ENCODE measurements around the gene LRP1-AS. TPM values are rescaled to one million over a fixed set of nuclear protein-coding genes. Genes with fewer than 3 reads are reported as not detected.

The LRP1-AS gene
- polyA plus RNA-seq, 3 donors: not detected

- DNase-seq (ENCODE audit: extremely low read depth in 1 of 11, low read depth in 9 of 11, low spot score in 4 of 11): no peak
These were observed 38.0 kb downstream of the LRP1-AS start for GRCh38 chr12:57109207-57110103.

- no peak for DNase-seq (ENCODE audit: extremely low read depth in 1 of 11, low read depth in 9 of 11, low spot score in 4 of 11)
These were observed 39.8 kb downstream of the LRP1-AS start for GRCh38 chr12:57107456-57108155.

GRCh38 chr12:57106021-57106708 lies 41.3 kb downstream of the LRP1-AS start:
- no peak for DNase-seq (ENCODE audit: extremely low read depth in 1 of 11, low read depth in 9 of 11, low spot score in 4 of 11)

- no peak for DNase-seq (ENCODE audit: extremely low read depth in 1 of 11, low read depth in 9 of 11, low spot score in 4 of 11)
These were observed 42.2 kb downstream of the LRP1-AS start for GRCh38 chr12:57105011-57105753.

GRCh38 chr12:57104292-57104910 lies 43.0 kb downstream of the LRP1-AS start:
- no peak for DNase-seq (ENCODE audit: extremely low read depth in 1 of 11, low read depth in 9 of 11, low spot score in 4 of 11)

- DNase-seq (ENCODE audit: extremely low read depth in 1 of 11, low read depth in 9 of 11, low spot score in 4 of 11): no peak
These were observed 43.6 kb downstream of the LRP1-AS start for GRCh38 chr12:57103856-57104255.

GRCh38 chr12:57101892-57102695 lies 45.3 kb downstream of the LRP1-AS start:
- DNase-seq (ENCODE audit: extremely low read depth in 1 of 11, low read depth in 9 of 11, low spot score in 4 of 11): no peak

- no peak for DNase-seq (ENCODE audit: extremely low read depth in 1 of 11, low read depth in 9 of 11, low spot score in 4 of 11)
These were observed 47.7 kb downstream of the LRP1-AS start for GRCh38 chr12:57099766-57100165.

- DNase-seq (ENCODE audit: extremely low read depth in 1 of 11, low read depth in 9 of 11, low spot score in 4 of 11): no peak
These were observed 48.2 kb downstream of the LRP1-AS start for GRCh38 chr12:57099047-57099714.

- no peak for DNase-seq (ENCODE audit: extremely low read depth in 1 of 11, low read depth in 9 of 11, low spot score in 4 of 11)
These were observed 48.9 kb downstream of the LRP1-AS start for GRCh38 chr12:57098546-57098945.

GRCh38 chr12:57097554-57097835 lies 49.9 kb downstream of the LRP1-AS start:
- no peak for DNase-seq (ENCODE audit: extremely low read depth in 1 of 11, low read depth in 9 of 11, low spot score in 4 of 11)

GRCh38 chr12:57096748-57097553 lies 50.5 kb downstream of the LRP1-AS start:
- no peak for DNase-seq (ENCODE audit: extremely low read depth in 1 of 11, low read depth in 9 of 11, low spot score in 4 of 11)

- DNase-seq (ENCODE audit: extremely low read depth in 1 of 11, low read depth in 9 of 11, low spot score in 4 of 11): no peak
These were observed 51.3 kb downstream of the LRP1-AS start for GRCh38 chr12:57096099-57096572.

GRCh38 chr12:57095440-57095839 lies 52.0 kb downstream of the LRP1-AS start:
- DNase-seq (ENCODE audit: extremely low read depth in 1 of 11, low read depth in 9 of 11, low spot score in 4 of 11): no peak

All from renal cortex interstitium (tissue), 11 donors.